Ascending aorta (tissue), 2 donors: ENCODE results near the gene ITK. TPM values are rescaled to one million over a fixed set of nuclear protein-coding genes. Genes with fewer than 3 reads are reported as not detected.
"Not testable (repeated sequence)": the region's sequence is repeated elsewhere in the genome, so short reads cannot be mapped to it uniquely, and the experiment has no call there.

ENCODE experiments used
- DNase-seq, 2 donors: peaks; one replicate each; pipeline ENCODE4 v3.0.0-alpha.2; 2019; ENCODE audit warnings: low spot score in 2 of 2
- H3K27ac ChIP-seq, 2 donors: fragments of 200-600 bp; sonication (generic); one replicate each; pipeline ENCODE4 v1.5.1; 2016 to 2017; ENCODE audit warnings: mild to moderate bottlenecking in 1 of 2
- H3K27me3 ChIP-seq: fragments of 200-600 bp; sonication (generic); one replicate; pipeline ENCODE4 v1.5.1; 2017
- H3K36me3 ChIP-seq, 2 donors: fragments of 200-600 bp; sonication (generic); one replicate each; pipeline ENCODE4 v1.5.1; 2016
- H3K4me1 ChIP-seq, 2 donors: fragments of 200-600 bp; sonication (generic); one replicate each; pipeline ENCODE4 v1.5.1; 2016 to 2017; ENCODE audit warnings: mild to moderate bottlenecking in 1 of 2
- H3K4me3 ChIP-seq, 2 donors: fragments of 200-600 bp; sonication (generic); one replicate each; pipeline ENCODE4 v1.5.1; 2016 to 2017; ENCODE audit warnings: mild to moderate bottlenecking in 1 of 2
- H3K9me3 ChIP-seq, 2 donors: fragments of 200-600 bp; sonication (generic); one replicate each; pipeline ENCODE4 v1.5.1; 2016
- CTCF ChIP-seq, 3 experiments: fragments of 200-600 bp in 2 of 3; fragments of 450-650 bp in 1 of 3; sonication (generic) in 2 of 3; IDR thresholded peaks; one replicate each; pipeline ENCODE4 v1.5.1; 2016 to 2019; ENCODE audit warnings: antibody characterized with exemption in 3 of 3, mild to moderate bottlenecking in 1 of 3, moderate library complexity in 1 of 3
- intact Hi-C: fragments of 100-400 bp; cut with DNase I; formaldehyde crosslinking; loops from one replicate; pipeline ENCODE4 v1.15.1; 2023
- total RNA-seq: library from RNA; depleted of rRNA; stranded (reverse); fragments of >200 nt; gene quantifications from one replicate; pipeline ENCODE4 v1.1.0, GENCODE V29; 2016

The ITK gene
- total RNA-seq, 1 donor from 2014 or later, result 0.43 TPM

- intact Hi-C loops, result no loop called here
- Histone ChIP-seq H3K27ac (no peak overlapping the region), H3K9me3 (no peaks in the 10 kb centered on the region), H3K4me3 (no peak overlapping the region), H3K4me1 (no peaks in the 10 kb centered on the region), H3K36me3 (no peaks in the 10 kb centered on the region), H3K27me3 (no peaks in the 10 kb centered on the region)
- no peak for DNase-seq
- TF ChIP-seq CTCF (IDR thresholded peaks at IDR 0.05), result no peak
Observed at GRCh38 chr5:157203417-157203816, 22.8 kb downstream of the ITK start.

GRCh38 chr5:157204765-157205164 is 24.1 kb downstream of the ITK start:
- no peak overlapping the region for H3K4me3 ChIP-seq
- DNase-seq, result no peak
- intact Hi-C loops, result no loop called here
- H3K27ac ChIP-seq, result no peak overlapping the region
- H3K4me1 ChIP-seq, result no peaks in the 10 kb centered on the region
- no peaks in the 10 kb centered on the region for H3K27me3 ChIP-seq
- no peaks in the 10 kb centered on the region for H3K36me3 ChIP-seq
- no peak for TF ChIP-seq CTCF (IDR thresholded peaks at IDR 0.05)
- H3K9me3 ChIP-seq, result no peaks in the 10 kb centered on the region

GRCh38 chr5:157205708-157206107 is 25.1 kb downstream of the ITK start:
- no peak for TF ChIP-seq CTCF (IDR thresholded peaks at IDR 0.05)
- Histone ChIP-seq H3K4me3 (no peak overlapping the region), H3K27ac (no peak overlapping the region), H3K27me3 (no peaks in the 10 kb centered on the region), H3K4me1 (no peaks in the 10 kb centered on the region), H3K36me3 (no peaks in the 10 kb centered on the region), H3K9me3 (no peaks in the 10 kb centered on the region)
- DNase-seq, result no peak
- intact Hi-C loops, result no loop called here

DNA sequence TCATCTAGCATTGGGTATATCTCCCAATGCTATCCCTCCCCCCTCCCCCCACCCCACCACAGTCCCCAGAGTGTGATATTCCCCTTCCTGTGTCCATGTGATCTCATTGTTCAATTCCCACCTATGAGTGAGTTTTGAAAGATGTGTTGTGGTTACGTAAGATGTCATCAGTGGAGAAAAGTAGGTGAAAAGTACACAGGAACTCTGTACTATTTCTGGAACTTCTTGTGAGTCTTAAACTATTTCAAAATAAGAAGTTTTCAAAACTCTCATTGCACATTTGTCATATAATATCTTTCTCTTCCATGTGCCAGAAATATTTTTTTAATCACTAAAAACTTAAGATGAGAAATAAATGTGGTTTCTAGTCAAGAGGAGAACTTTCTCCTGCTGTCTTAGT is 30.0 kb downstream of the ITK start:
- H3K27me3 ChIP-seq, H3K9me3 ChIP-seq, intact Hi-C loops, H3K4me3 ChIP-seq, H3K36me3 ChIP-seq, H3K4me1 ChIP-seq, H3K27ac ChIP-seq, DNase-seq: not testable (repeated sequence)

DNA sequence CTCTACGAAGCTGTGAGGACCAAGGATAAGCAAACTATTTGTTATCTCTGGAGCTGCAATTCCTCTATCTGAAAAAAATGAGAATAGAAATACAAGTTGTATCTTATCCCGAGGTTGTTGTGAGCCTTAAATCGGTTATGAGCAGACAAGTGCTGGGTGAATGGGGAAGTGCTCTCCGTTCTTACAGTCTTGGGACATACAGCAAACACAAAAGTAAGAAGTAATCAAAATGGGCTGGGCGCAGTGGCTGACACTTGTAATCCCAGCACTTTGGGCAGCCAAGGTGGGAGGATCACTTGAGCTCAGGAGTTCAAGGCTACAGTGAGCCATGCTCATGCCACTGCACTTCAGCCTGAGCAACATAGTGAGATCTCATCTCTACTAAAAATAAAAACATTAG is 31.7 kb downstream of the ITK start:
- Histone ChIP-seq H3K4me3 (no peak overlapping the region), H3K36me3 (no peaks in the 10 kb centered on the region), H3K9me3 (no peaks in the 10 kb centered on the region), H3K4me1 (no peaks in the 10 kb centered on the region), H3K27me3 (no peaks in the 10 kb centered on the region), H3K27ac (no peak overlapping the region)
- TF ChIP-seq CTCF (IDR thresholded peaks at IDR 0.05), result no peak
- DNase-seq, result no peak
- intact Hi-C loops, result no loop called here

DNA sequence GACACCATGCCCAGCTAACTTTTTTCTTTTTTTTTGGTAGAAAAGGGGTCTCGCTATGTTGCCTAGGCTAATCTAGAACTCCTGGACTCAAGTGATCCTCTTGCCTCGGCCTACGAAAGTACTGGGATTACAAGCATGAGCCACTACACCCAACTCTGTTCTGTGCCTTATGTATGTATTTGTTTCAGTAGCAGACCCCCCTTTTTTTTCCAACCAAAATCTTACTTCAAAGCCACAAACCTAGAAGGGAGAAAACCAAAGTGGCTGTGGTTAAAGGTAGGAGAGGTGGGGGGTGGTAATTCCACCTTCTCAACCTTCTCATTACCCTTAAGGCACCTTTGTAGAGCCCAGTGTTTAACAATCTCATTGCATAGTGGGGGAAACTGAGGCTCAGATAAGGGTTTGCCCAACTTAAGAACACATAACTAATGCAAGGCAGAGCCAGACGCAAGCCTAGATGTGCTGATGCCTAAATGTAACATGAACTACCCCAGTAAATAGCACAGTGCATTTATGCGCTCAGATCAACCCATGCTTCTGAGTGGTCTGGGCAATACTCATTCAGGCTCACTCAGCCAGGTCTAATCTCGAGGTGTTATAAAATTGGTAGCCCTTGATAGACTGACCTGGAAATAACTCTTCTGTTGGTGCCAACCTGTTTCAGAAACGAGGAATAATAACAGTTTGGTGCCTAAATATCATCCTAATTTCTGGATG is 33.0 kb downstream of the ITK start:
- H3K36me3 ChIP-seq, result no peaks in the 10 kb centered on the region
- intact Hi-C loops, result no loop called here
- DNase-seq, result no peak

More for the DNA sequence above, 33.0 kb downstream of the ITK start:
- TF ChIP-seq CTCF (IDR thresholded peaks at IDR 0.05), result no peak
- no peaks in the 10 kb centered on the region for H3K27me3 ChIP-seq
- no peaks in the 10 kb centered on the region for H3K9me3 ChIP-seq
- no peaks in the 10 kb centered on the region for H3K4me1 ChIP-seq
- no peak overlapping the region for H3K4me3 ChIP-seq
- no peak overlapping the region for H3K27ac ChIP-seq
